T-cell (primary cell): Measurements from ENCODE around the gene ZNF189. TPM values are rescaled to one million over a fixed set of nuclear protein-coding genes. Genes with fewer than 3 reads are reported as not detected.

Experiments used
- ATAC-seq, 4 experiments: fragments of 200-7000 bp in 3 of 4; fragments of 150-1000 bp in 1 of 4; cut with Tn5 transposase; replicated peaks in 1 of 4; 1 replicate in 3 of 4; 2 replicates in 1 of 4; pipeline ENCODE4 v1.10.0; 2021; ENCODE audit warnings: moderate library complexity in 3 of 4, mild to moderate bottlenecking in 2 of 4, moderate number of reproducible peaks in 1 of 4
- CTCF ChIA-PET, 2 donors: fragments of 300-600 bp; sonication (Branson Sonifier 250); formaldehyde crosslinking; loops; one replicate each; lab custom pipeline; 2022; ENCODE audit warnings: antibody characterized with exemption in 2 of 2; lab: Charles Lee
- POLR2A ChIA-PET, 2 donors: fragments of 300-600 bp; sonication (Branson Sonifier 250); formaldehyde crosslinking; loops; one replicate each; lab custom pipeline; 2022; ENCODE audit warnings: antibody characterized with exemption in 2 of 2; lab: Charles Lee
- DNase-seq, 35 experiments: peaks; one replicate each; pipeline versions ENCODE4 v3.0.0 to v3.0.0-alpha.2; 2013 to 2023
- H3K27ac ChIP-seq: one replicate; pipeline ENCODE4 v1.5.1; 2013; ENCODE audit warnings: low read length
- H3K27me3 ChIP-seq, 2 experiments: replicated peaks in 1 of 2; 1 replicate in 1 of 2; 2 replicates in 1 of 2; pipeline versions ENCODE4 v1.6.1 to v1.7.0; 2013; ENCODE audit warnings: low read length in 1 of 2, mixed read lengths in 1 of 2; ENCODE audit not compliant: control insufficient read depth in 2 of 2, insufficient read depth in 2 of 2; ENCODE audit errors: extremely low read depth in 1 of 2
- H3K36me3 ChIP-seq, 2 donors: 1 replicate in 1 of 2; 2 replicates in 1 of 2; pipeline versions ENCODE4 v1.6.1 to v1.7.0; 2013; ENCODE audit warnings: low read length in 1 of 2; ENCODE audit not compliant: control insufficient read depth in 2 of 2, insufficient read depth in 1 of 2; ENCODE audit errors: extremely low read depth in 1 of 2
- H3K4me1 ChIP-seq, 2 experiments: 1 replicate in 1 of 2; 2 replicates in 1 of 2; pipeline versions ENCODE4 v1.6.1 to v1.7.0; 2013; ENCODE audit warnings: low read length in 2 of 2, mixed read lengths in 1 of 2; ENCODE audit not compliant: insufficient read depth in 2 of 2, control insufficient read depth in 1 of 2; ENCODE audit errors: extremely low read depth in 1 of 2
- H3K4me3 ChIP-seq, 2 donors: 1 replicate in 1 of 2; 2 replicates in 1 of 2; pipeline versions ENCODE4 v1.5.1 to v1.7.0; 2013; ENCODE audit warnings: mild to moderate bottlenecking in 2 of 2, low read length in 1 of 2, moderate library complexity in 1 of 2; ENCODE audit not compliant: control insufficient read depth in 1 of 2; ENCODE audit errors: extremely low read depth in 1 of 2
- H3K9me3 ChIP-seq: 2 replicates; pipeline ENCODE4 v1.7.0; 2013
- H3K27ac Mint-ChIP-seq, 2 donors: one replicate each; pipeline ENCODE4 v1.8.0; 2020 to 2021; ENCODE audit warnings: mild to moderate bottlenecking in 2 of 2, mixed read lengths in 2 of 2
- H3K27me3 Mint-ChIP-seq, 2 donors: one replicate each; pipeline ENCODE4 v1.8.0; 2021 to 2022; ENCODE audit warnings: mixed read lengths in 2 of 2
- H3K36me3 Mint-ChIP-seq: one replicate; pipeline ENCODE4 v1.8.0; 2021; ENCODE audit warnings: mixed read lengths
- H3K4me1 Mint-ChIP-seq, 3 donors: one replicate each; pipeline ENCODE4 v1.8.0; 2020 to 2022; ENCODE audit warnings: mixed read lengths in 3 of 3, mild to moderate bottlenecking in 1 of 3
- H3K4me3 Mint-ChIP-seq, 3 donors: one replicate each; pipeline ENCODE4 v1.8.0; 2020 to 2022; ENCODE audit warnings: mild to moderate bottlenecking in 3 of 3, mixed read lengths in 3 of 3, moderate library complexity in 3 of 3
- H3K9me3 Mint-ChIP-seq, 3 donors: one replicate each; pipeline ENCODE4 v1.8.0; 2020 to 2022; ENCODE audit warnings: mixed read lengths in 3 of 3
- WGBS: methylation state at CpG from one replicate; pipeline ENCODE4 v1.1.5; 2013; ENCODE audit warnings: missing lambda C conversion rate; ENCODE audit not compliant: insufficient coverage; 5-methylcytosine and 5-hydroxymethylcytosine counted together
- total RNA-seq, 35 experiments: library from RNA in 6 of 35; stranded (reverse) in 6 of 35; fragments of 120-200 nt in 1 of 35; gene quantifications; one replicate each; pipeline versions ENCODE4 v1.2.1 to v1.2.4 and lab custom pipeline; 2013 to 2026

Gene ZNF189
- total RNA-seq, 5 donors from 2014 or later (not counting 1 experiment from before 2014, with no cell fraction given) = 9.2 to 17.4 (median 16.6) TPM

GRCh38 chr9:101354765-101355708 is 43.6 kb upstream of the ZNF189 start:
- ChIA-PET POLR2A (no interaction called here), CTCF (interaction anchor here (0.6 to 0.8 kb wide), 2 partner anchors 43 to 120 kb away, joined by 3 to 5 read pairs; no protein-coding TSS in a partner anchor)
- H3K36me3 ChIP-seq = no peaks in the 10 kb centered on the region
- no peak overlapping the region for H3K27ac Mint-ChIP-seq
- WGBS = 74% methylated on average over 5 of the region's 7 CpGs
- peaks cover 7 to 8% of the 10 kb centered on the region in 2 donors for H3K27me3 Mint-ChIP-seq
- H3K9me3 ChIP-seq = no peaks in the 10 kb centered on the region
- H3K4me3 Mint-ChIP-seq = no peak overlapping the region
- H3K4me1 Mint-ChIP-seq = no peaks in the 10 kb centered on the region
- peaks cover 0 to 11% of the 10 kb centered on the region in 2 experiments for H3K27me3 ChIP-seq
- no peaks in the 10 kb centered on the region for H3K9me3 Mint-ChIP-seq
- H3K4me3 ChIP-seq = no peak overlapping the region
- H3K36me3 Mint-ChIP-seq = no peaks in the 10 kb centered on the region
- DNase-seq = no peak
- ATAC-seq = no peak
- H3K27ac ChIP-seq = no peak overlapping the region
- H3K4me1 ChIP-seq = no peaks in the 10 kb centered on the region

GRCh38 chr9:101356619-101357018 is 42.0 kb upstream of the ZNF189 start:
- no peak overlapping the region for H3K27ac Mint-ChIP-seq
- no peak for ATAC-seq
- no peaks in the 10 kb centered on the region for H3K9me3 ChIP-seq
- H3K27ac ChIP-seq = no peak overlapping the region
- no peaks in the 10 kb centered on the region for H3K4me1 ChIP-seq
- 0% methylated on average over 1 of the region's 1 CpG for WGBS
- H3K4me1 Mint-ChIP-seq = no peaks in the 10 kb centered on the region
- H3K9me3 Mint-ChIP-seq = no peaks in the 10 kb centered on the region
- CTCF ChIA-PET = no interaction called here
- no peak overlapping the region for H3K4me3 Mint-ChIP-seq
- peaks cover 0 to 11% of the 10 kb centered on the region in 2 experiments for H3K27me3 ChIP-seq
- H3K36me3 Mint-ChIP-seq = no peaks in the 10 kb centered on the region
- no peak for DNase-seq
- POLR2A ChIA-PET = no interaction called here
- peaks cover 7 to 8% of the 10 kb centered on the region in 2 donors for H3K27me3 Mint-ChIP-seq
- no peaks in the 10 kb centered on the region for H3K36me3 ChIP-seq
- no peak overlapping the region for H3K4me3 ChIP-seq

GRCh38 chr9:101359679-101360078 is 39.0 kb upstream of the ZNF189 start:
- Histone ChIP-seq H3K4me3 (no peak overlapping the region), H3K36me3 (no peaks in the 10 kb centered on the region), H3K27me3 (peaks cover 0 to 11% of the 10 kb centered on the region in 2 experiments), H3K9me3 (no peaks in the 10 kb centered on the region), H3K4me1 (no peaks in the 10 kb centered on the region), H3K27ac (no peak overlapping the region)
- Mint-ChIP-seq H3K36me3 (no peaks in the 10 kb centered on the region), H3K9me3 (no peaks in the 10 kb centered on the region), H3K27ac (no peak overlapping the region), H3K4me1 (no peaks in the 10 kb centered on the region), H3K4me3 (no peak overlapping the region), H3K27me3 (peaks cover 2 to 9% of the 10 kb centered on the region in 2 donors)
- ChIA-PET CTCF (no interaction called here), POLR2A (no interaction called here)
- no CpG with 5 or more reads among the region's 1 CpG for WGBS
- ATAC-seq (no peak), DNase-seq (no peak)

- H3K4me3 Mint-ChIP-seq = no peak overlapping the region
- Histone ChIP-seq H3K27ac (no peak overlapping the region), H3K9me3 (no peaks in the 10 kb centered on the region), H3K4me3 (no peak overlapping the region), H3K27me3 (peaks cover 0 to 11% of the 10 kb centered on the region in 2 experiments), H3K36me3 (no peaks in the 10 kb centered on the region), H3K4me1 (no peaks in the 10 kb centered on the region)
- H3K36me3 Mint-ChIP-seq = no peaks in the 10 kb centered on the region
- no peak for DNase-seq
- POLR2A ChIA-PET = no interaction called here
- CTCF ChIA-PET = no interaction called here
- H3K27ac Mint-ChIP-seq = no peak overlapping the region
- ATAC-seq = no peak
- peaks cover 2 to 9% of the 10 kb centered on the region in 2 donors for H3K27me3 Mint-ChIP-seq
- H3K9me3 Mint-ChIP-seq = no peaks in the 10 kb centered on the region
- H3K4me1 Mint-ChIP-seq = no peaks in the 10 kb centered on the region
Measured at GRCh38 chr9:101360647-101361046, 38.0 kb upstream of the ZNF189 start.

GRCh38 chr9:101362450-101362849 is 36.2 kb upstream of the ZNF189 start:
- ChIA-PET CTCF (no interaction called here), POLR2A (no interaction called here)

GRCh38 chr9:101365181-101365580 is 33.5 kb upstream of the ZNF189 start:
- H3K36me3 Mint-ChIP-seq = no peaks in the 10 kb centered on the region
- Histone ChIP-seq H3K27me3 (peaks cover 0 to 3% of the 10 kb centered on the region in 2 experiments), H3K27ac (no peak overlapping the region), H3K9me3 (no peaks in the 10 kb centered on the region), H3K4me3 (no peak overlapping the region), H3K36me3 (no peaks in the 10 kb centered on the region), H3K4me1 (no peaks in the 10 kb centered on the region)
- ChIA-PET CTCF (no interaction called here), POLR2A (no interaction called here)
- DNase-seq (no peak), ATAC-seq (no peak)
- no peak overlapping the region for H3K4me3 Mint-ChIP-seq
- peaks cover 6 to 19% of the 10 kb centered on the region in 2 donors for H3K27me3 Mint-ChIP-seq
- no peaks in the 10 kb centered on the region for H3K9me3 Mint-ChIP-seq
- no peaks in the 10 kb centered on the region for H3K4me1 Mint-ChIP-seq
- H3K27ac Mint-ChIP-seq = no peak overlapping the region

More at GRCh38 chr9:101362450-101362849, 36.2 kb upstream of the ZNF189 start:
- WGBS = 87% methylated on average over 4 of the region's 5 CpGs
- H3K27ac Mint-ChIP-seq = no peak overlapping the region
- Histone ChIP-seq H3K4me1 (no peaks in the 10 kb centered on the region), H3K9me3 (no peaks in the 10 kb centered on the region), H3K36me3 (no peaks in the 10 kb centered on the region), H3K27me3 (peaks cover 0 to 8% of the 10 kb centered on the region in 2 experiments), H3K27ac (no peak overlapping the region), H3K4me3 (no peak overlapping the region)
- H3K9me3 Mint-ChIP-seq = no peaks in the 10 kb centered on the region
- H3K27me3 Mint-ChIP-seq = peaks cover 6 to 16% of the 10 kb centered on the region in 2 donors
- no peak overlapping the region for H3K4me3 Mint-ChIP-seq
- DNase-seq (no peak), ATAC-seq (no peak)
- H3K36me3 Mint-ChIP-seq = no peaks in the 10 kb centered on the region
- no peaks in the 10 kb centered on the region for H3K4me1 Mint-ChIP-seq
